ENCODE results near the gene PLPP6. TPM values are rescaled to one million over a fixed set of nuclear protein-coding genes. Genes with fewer than 3 reads are reported as not detected.

The PLPP6 gene
- polyA plus RNA-seq, 3 donors, result 15.3 to 18.4 (median 16.1) TPM

- peak; percentile 87 to 96 (median 96) for DNase-seq (ENCODE audit: extremely low read depth in 1 of 11, low read depth in 9 of 11, low spot score in 4 of 11)
Observed at GRCh38 chr9:4679268-4680172, 17.4 kb downstream of the PLPP6 start, which contains the start of gene CDC37L1. Gene CDC37L1, plus strand, starts transcription at chr9:4679569. Its CDS starts 199 bp downstream, at chr9:4679768.

GRCh38 chr9:4680173-4680525, 18.1 kb downstream of the PLPP6 start:
- DNase-seq (ENCODE audit: extremely low read depth in 1 of 11, low read depth in 9 of 11, low spot score in 4 of 11), result no peak

GRCh38 chr9:4680750-4681149, 18.7 kb downstream of the PLPP6 start:
- DNase-seq (ENCODE audit: extremely low read depth in 1 of 11, low read depth in 9 of 11, low spot score in 4 of 11), result no peak

DNA sequence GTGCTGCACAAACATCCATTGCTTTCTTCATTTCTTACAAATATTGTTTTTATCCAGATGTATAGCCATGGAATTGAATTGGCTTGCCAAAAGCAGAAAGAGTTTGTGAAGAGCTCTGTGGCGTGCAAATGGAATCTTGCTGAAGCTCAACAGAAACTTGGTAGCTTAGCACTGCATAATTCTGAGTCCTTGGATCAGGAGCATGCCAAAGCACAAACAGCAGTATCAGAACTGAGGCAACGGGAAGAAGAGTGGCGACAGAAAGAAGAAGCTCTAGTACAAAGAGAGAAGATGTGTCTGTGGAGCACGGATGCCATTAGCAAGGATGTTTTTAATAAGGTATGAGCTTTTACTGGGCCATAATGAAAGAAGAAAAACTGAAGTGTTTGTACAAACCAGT, 22.7 kb downstream of the PLPP6 start:
- no peak for DNase-seq (ENCODE audit: extremely low read depth in 1 of 11, low read depth in 9 of 11, low spot score in 4 of 11)

DNA sequence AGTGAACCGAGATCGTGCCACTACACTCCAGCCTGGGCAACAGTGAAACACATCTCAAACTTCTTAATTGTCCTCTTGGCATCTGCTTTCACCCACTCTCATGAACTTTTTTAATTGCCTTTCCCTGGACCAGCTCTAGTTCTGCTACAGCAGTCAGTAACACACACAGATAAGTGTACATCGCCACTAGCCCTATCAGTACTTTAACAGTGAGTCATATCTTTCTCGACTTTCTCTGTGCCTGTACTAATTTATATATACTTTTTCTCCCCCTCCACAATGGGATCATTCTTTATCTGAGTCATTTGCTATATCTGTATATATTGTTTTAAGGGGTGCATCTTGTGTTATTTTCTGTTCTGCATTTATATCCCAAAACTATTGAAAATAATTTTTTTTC, 24.0 kb downstream of the PLPP6 start:
- DNase-seq (ENCODE audit: extremely low read depth in 1 of 11, low read depth in 9 of 11, low spot score in 4 of 11), result no peak

GRCh38 chr9:4686584-4686983, 24.5 kb downstream of the PLPP6 start:
- DNase-seq (ENCODE audit: extremely low read depth in 1 of 11, low read depth in 9 of 11, low spot score in 4 of 11), result no peak

GRCh38 chr9:4689021-4689420, 26.9 kb downstream of the PLPP6 start:
- DNase-seq (ENCODE audit: extremely low read depth in 1 of 11, low read depth in 9 of 11, low spot score in 4 of 11), result no peak

DNA sequence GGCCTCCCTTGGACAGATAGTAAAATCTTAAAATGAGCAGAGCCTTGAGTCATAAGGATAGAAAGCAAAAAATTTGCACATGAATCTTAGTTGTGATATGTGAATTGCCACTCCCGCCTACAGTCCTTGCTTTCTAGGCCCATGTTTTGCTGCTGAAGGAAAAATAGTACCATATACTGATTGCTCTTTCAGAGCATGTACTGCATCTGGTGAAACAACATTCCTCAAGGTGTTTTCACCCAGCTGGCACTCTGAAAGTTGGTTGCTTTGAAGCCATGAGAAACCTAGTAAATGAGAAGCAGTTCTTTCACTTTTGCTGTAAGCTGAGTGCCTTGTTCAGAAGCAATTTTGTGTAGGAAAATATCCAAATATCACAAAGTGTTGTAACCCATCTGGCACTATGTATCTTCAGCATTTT, 27.6 kb downstream of the PLPP6 start:
- DNase-seq (ENCODE audit: extremely low read depth in 1 of 11, low read depth in 9 of 11, low spot score in 4 of 11), result peak in 1 of 11 donors; percentile 26

DNA sequence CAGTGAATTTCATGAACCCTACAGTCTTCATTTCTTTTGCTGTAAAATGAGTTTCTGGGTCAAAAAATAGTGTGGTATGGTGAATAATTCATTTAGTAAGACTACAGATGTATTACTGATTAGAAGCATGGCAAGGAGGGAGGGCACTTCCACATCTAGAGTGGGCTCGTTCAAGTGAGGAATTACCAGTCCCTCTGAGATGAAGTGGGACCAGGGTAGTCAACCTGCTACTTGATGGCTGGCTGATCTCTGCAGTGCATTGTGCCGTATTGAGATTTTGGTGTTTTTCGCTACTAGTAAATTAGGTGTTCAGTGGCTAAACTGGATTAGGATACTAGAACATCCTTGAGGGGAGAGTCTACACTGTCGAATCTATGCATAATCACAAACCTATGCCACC, 28.1 kb downstream of the PLPP6 start:
- DNase-seq (ENCODE audit: extremely low read depth in 1 of 11, low read depth in 9 of 11, low spot score in 4 of 11), result no peak

GRCh38 chr9:4691795-4692194, 29.7 kb downstream of the PLPP6 start:
- no peak for DNase-seq (ENCODE audit: extremely low read depth in 1 of 11, low read depth in 9 of 11, low spot score in 4 of 11)

GRCh38 chr9:4700091-4700490, 38.0 kb downstream of the PLPP6 start:
- no peak for DNase-seq (ENCODE audit: extremely low read depth in 1 of 11, low read depth in 9 of 11, low spot score in 4 of 11)

DNA sequence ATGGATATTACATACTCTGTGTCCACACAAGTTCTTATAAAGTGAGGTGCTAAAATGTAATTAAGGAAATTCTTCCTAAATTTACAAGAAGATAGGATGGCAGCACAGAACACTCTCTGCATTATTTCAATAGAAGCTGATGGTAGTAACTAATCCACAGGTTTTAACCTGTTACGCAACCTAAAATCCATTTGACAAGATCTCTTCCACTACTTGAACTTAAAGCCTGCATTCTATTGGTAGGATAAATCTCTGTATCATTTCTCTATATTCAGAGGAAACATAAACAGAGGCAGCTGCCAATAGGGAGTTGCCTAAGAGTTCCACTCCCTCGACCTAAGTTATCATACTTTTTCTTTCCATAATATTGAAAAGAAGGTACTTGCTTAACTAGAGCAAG, 38.8 kb downstream of the PLPP6 start:
- no peak for DNase-seq (ENCODE audit: extremely low read depth in 1 of 11, low read depth in 9 of 11, low spot score in 4 of 11)

DNA sequence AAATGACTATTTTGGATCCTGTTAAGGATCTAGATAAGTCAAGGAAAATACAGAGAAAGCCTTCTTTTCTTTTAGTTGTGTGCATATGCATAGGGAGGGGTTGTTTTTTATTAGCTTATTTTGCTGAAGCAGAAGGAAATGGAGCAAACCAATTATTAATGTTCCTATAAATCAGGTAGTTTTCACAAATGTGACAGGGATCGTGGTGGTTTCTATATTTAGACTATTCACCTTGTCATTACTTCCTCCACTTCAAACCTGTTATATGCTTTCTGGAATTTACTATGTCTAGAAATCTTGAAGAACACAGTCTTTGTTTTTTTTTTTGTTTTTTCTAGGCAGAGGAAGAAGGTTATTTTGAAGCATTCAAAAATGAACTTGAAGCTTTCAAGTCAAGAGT, 39.4 kb downstream of the PLPP6 start:
- DNase-seq (ENCODE audit: extremely low read depth in 1 of 11, low read depth in 9 of 11, low spot score in 4 of 11), result no peak

- no peak for DNase-seq (ENCODE audit: extremely low read depth in 1 of 11, low read depth in 9 of 11, low spot score in 4 of 11)
Observed at GRCh38 chr9:4704129-4704528, 42.0 kb downstream of the PLPP6 start.

- DNase-seq (ENCODE audit: extremely low read depth in 1 of 11, low read depth in 9 of 11, low spot score in 4 of 11), result peak in 1 of 11 donors; percentile 19
Observed at GRCh38 chr9:4706021-4706420, 43.9 kb downstream of the PLPP6 start.

DNA sequence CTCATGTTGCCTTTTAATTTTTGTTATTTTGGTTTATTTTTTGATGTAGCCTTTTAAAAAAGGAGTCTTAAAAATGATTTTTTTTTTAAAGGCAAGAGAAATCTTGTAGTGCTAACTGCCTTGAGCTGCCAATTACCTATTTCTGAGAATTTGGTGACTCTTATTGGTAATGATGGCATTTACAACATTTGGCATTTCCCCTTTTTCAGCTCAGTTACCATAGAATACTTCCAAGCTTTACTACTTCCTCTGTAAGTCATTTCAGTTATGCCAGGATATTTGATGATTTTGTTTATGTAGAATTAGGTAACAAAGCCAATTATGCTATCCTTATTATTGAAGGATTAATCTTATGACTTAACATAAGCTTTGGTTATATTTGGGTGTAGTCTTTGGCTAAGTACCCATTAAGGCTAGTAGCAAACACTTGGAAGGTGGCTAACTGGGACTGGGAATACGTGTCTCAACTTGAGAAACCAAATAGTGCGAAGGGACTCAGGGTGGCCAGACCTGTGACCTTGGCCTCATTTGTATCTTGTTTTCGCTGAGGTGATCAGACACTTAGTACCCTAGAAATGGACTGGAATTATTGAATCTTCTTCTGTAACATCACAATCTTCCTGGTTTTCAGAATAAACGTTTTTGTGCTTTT, 45.0 kb downstream of the PLPP6 start:
- DNase-seq (ENCODE audit: extremely low read depth in 1 of 11, low read depth in 9 of 11, low spot score in 4 of 11), result no peak

GRCh38 chr9:4709380-4709779, 47.3 kb downstream of the PLPP6 start:
- no peak for DNase-seq (ENCODE audit: extremely low read depth in 1 of 11, low read depth in 9 of 11, low spot score in 4 of 11)

DNA sequence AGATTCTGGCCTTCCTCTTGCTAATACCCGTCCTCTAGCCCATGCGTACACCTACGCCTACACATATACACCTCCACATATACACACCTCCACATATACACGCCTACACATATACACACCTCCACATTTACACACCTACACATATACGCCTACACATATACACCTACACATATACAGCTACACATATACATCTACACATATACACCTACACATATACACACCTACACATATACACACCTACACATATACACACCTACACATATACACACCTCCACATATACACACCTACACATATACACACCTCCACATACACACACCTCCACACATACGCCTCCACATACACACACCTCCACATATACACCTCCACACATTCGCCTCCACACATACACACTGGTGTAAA, 51.8 kb downstream of the PLPP6 start:
- no peak for DNase-seq (ENCODE audit: extremely low read depth in 1 of 11, low read depth in 9 of 11, low spot score in 4 of 11)

DNA sequence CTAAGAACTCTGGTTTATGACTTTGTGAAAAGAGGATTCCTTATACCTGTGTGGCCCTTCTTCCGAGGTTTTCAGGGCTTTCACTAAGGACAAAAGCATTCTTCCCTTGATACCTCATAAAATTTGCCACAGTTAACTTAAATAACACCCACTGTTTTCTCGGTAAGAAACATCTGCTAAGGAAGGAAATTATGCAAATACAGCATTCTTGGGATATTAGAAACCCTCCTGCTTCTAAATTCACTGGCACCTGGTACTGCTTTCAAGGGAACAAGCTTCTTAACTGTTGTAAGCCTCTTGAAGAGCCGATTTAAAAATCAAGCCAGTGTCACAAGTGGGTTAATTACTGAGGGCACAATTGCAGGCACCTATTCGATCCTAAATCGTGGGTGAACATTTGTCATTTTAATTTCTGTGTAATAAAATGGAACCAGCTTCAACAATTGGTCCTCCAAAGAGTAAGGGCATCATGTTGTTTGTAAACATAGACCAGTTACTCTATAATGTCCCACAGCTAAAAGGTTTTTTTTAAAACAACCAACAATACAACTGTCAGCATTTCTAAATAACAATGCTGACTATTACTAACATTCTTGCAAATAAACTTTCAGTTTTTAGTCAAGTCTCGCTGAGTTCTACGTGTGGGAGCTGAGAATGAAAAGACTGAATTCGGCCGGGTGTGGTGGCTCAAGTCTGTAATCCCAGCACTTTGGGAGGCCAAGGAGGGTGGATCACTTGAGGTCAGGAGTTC, 52.3 kb downstream of the PLPP6 start:
- no peak for DNase-seq (ENCODE audit: extremely low read depth in 1 of 11, low read depth in 9 of 11, low spot score in 4 of 11)

All from renal cortex interstitium (tissue), 11 donors.